HG02981 (cell line): ENCODE results near the gene SPOP.

Source experiments
- ATAC-seq: cut with Tn5 transposase; IDR thresholded peaks from one replicate; pipeline ENCODE4 v1.9.1; 2021; ENCODE audit warnings: mild to moderate bottlenecking, moderate library complexity; ENCODE audit not compliant: unreplicated experiment

Gene SPOP

GRCh38 chr17:49588726-49589576 is 88.9 kb downstream of the SPOP start:
- no peak for ATAC-seq

- no peak for ATAC-seq
Measured at GRCh38 chr17:49588312-49588711, 89.6 kb downstream of the SPOP start.

DNA sequence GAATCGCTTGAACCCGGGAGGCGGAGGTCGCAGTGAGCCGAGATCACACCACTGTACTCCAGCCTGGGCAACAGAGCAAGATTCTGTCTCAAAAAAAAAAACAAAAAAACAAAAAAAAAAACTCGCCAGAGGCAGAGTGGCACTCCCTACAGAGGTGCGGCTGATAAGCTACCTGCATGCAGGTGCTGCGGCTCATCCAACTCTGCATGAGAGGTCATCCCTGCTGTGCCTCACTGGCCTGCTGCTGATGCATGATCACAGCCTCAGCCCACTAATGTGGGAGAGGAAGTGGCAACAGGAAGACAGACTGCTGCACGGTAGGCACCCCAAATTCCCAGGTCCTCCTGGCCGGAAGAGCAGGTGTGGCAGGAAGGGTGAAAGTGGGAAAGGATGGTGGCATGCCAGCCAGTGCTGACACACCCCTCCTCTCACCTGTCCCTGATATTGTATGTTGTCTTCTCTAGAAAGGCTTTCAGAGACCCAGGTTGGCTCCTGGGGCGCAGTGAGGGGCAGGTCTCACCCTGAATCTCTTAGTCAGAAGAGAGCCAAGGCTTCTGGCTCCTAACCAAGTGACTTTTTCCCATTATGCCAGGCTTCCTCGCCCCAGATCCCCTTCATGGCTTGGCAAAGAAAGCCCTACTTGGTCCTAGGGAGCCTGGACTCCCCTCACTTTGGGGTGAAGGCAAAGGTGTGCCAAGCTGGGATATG is 90.4 kb downstream of the SPOP start:
- no peak for ATAC-seq

DNA sequence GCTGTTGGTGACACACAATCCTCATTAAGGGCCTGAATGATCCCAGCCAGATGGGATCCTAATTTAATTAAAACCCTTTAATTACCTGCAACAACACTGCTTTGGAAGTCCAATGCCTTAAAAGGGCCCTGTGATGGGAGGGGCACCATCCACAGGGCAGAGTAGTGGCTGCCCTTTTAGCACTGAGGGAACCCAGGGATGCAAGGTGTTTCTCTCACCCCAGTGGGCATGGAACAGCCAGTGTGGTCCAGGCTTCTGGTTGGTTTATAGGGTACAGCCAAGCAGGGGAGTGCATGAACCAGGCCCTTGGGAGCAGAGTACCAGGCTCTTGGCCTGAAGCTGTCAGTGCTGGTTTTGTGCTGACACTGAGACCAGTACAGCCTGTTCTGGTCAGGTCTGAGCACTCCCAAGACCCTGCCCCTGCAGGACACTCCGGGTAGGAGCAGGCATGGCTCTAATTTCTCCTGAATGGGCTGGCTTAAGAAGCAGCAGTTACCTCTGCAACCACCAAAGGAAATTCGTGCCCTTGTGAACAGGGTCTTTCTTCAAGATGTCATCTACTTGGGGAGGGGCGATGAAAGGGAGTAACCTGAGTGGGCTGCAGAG is 92.4 kb downstream of the SPOP start:
- no peak for ATAC-seq

DNA sequence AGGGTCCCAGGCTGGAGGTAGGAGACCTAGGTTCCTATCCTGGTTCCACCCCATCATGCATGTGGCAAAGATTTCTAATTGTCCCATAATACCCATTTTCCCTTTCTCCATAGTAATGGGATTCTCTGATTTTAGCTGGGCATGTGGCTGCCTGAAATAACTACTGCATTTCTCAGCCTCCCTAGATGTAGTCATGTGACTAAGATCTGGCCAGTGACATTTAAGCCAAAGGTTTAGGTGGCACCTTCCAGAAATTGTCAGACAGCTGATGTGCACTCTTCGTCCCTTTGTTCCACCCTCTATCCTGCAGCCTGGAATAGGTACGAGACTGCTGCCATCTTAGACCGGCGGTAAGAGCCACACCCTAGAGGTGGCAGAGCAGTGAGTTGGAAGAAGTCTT is 94.0 kb downstream of the SPOP start:
- ATAC-seq = no peak

- ATAC-seq = no peak
Measured at GRCh38 chr17:49583226-49583625, 94.7 kb downstream of the SPOP start.

DNA sequence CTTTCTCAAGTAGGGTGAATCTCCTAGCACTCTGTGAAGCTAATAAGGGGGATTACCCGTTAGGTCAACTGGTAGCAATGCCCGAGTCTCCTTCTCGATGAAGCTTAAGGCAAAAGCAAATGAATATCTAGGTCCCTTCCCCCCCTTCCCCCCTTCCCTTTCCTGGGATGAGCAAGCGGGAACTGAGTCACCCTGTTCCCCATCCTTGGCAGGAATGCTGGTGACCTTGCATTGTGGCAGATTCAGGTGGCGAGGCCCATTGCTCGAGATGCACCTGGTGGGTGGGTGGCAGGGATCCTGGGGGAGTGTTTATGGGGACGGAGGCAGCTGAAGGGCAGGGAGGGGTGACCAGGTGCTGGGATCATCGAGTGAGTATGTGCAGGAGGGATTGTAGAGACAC is 95.1 kb downstream of the SPOP start:
- ATAC-seq = no peak

DNA sequence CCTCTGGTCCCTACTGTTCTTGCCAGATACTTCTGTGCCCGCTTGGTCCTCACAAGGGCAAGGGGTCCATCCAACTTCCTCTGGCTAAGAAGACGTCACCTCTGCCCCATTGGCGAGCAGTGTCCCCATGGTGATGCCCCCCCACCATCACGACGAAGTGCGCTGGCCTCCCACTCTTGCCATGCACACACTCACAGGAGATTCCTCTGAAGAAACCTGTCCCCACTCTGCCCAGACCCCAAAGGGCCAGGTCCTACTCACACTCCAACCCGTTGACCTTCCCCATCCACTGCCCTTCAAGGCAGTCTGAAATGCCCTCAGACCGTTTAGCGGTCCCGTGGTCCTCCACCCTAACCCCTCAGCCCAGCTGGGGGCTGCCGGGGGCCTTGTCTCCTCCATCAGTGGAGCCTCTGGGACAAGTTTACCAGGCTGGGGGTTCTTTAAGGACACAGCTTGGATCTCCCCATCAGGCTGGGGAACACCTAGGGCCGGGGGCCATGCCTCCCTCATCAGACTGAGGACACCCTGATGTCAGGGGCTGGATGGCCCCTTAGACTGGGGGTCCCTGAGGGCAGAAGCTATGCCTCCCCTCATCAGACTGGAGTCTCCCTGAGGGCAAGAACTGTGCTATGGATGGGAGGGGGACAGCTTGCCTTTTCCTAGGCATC is 95.7 kb downstream of the SPOP start:
- ATAC-seq = no peak

DNA sequence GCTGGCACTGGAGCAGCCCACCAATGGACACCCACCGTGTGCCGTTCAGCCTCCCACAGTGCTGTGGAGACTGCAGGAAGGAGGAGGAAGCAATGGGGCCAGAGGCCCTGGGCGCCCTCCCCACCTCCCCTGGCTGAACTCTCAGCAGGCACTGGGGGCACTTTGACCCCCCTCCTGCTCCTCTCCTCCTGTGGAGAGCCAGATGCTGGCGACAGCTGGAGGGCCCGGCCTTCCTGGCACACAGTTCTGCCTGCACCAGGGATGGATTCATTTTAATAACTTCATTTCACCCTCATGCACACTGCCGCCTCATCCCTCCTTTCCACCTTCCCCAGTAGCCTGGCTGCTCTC is 96.3 kb downstream of the SPOP start:
- ATAC-seq = no peak

DNA sequence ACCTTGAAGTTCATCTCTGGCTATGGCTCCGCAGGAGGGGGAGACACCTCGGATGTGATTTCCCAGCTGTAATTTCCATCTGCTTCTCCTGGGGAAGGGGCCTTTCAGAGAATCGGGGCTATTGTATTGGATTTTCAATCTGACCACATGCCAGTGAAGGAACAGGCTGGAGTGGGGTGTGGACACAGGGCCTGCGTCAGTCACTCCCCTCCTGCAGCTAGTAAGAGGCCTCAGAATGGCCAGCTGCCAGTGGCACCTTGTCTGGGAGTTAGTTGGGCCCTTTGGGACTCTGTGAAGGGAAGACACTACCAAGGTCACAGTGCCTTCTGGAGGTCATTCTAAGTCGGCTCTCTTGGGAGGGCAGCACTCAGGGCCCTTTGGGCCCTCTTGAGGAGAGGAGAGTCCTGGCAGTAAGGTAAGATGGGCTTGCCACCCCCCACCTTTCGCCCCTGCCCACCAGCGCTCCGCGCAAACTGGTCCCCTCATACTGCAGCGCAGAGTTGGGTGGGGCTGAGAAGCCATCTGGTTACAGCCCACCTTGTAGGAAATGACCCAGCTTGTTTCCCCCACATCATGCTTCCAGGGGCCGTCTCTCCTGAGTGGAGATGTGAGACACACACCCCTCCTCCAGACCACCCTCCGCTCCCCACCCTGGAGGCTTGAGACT is 96.8 kb downstream of the SPOP start:
- ATAC-seq = no peak

DNA sequence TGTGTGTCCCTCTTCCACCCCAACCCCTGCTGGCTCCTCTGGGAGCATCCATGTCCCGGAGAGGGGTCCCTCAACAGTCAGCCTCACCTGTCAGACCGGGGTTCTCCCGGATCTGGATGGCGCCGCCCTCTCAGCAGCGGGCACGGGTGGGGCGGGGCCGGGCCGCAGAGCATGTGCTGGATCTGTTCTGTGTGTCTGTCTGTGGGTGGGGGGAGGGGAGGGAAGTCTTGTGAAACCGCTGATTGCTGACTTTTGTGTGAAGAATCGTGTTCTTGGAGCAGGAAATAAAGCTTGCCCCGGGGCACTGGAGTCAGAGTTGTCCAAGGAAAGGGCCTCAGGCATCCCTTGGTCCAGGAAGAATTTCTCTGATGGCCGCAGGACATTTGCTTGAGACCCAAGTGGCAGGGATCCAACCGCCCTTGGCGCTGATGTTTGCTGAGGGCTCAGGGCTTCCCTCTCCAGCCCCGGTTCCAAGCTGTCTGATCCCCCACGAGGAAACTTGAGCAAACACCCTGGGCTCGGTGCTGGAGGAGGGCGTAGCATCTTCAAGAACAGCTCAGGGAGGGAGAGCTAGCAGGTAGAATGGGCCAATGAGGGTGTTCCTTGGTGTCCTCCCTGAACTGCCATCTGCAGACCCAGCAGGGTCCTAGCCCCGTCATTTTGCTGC is 97.7 kb downstream of the SPOP start:
- no peak for ATAC-seq

DNA sequence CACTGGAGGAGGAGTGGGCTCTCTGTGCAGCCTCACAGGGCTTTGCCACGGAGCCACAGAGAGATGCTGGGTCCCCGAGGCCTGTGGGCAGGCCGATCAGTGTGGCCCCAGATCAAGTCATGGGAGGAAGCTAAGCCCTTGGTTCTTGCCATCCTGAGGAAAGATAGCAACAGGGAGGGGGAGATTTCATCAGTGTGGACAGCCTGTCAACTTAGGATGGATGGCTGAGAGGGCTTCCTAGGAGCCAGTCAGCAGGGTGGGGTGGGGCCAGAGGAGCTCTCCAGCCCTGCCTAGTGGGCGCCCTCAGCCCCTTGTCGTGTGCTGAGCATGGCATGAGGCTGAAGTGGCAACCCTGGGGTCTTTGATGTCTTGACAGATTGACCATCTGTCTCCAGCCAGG is 98.4 kb downstream of the SPOP start:
- ATAC-seq = no peak

DNA sequence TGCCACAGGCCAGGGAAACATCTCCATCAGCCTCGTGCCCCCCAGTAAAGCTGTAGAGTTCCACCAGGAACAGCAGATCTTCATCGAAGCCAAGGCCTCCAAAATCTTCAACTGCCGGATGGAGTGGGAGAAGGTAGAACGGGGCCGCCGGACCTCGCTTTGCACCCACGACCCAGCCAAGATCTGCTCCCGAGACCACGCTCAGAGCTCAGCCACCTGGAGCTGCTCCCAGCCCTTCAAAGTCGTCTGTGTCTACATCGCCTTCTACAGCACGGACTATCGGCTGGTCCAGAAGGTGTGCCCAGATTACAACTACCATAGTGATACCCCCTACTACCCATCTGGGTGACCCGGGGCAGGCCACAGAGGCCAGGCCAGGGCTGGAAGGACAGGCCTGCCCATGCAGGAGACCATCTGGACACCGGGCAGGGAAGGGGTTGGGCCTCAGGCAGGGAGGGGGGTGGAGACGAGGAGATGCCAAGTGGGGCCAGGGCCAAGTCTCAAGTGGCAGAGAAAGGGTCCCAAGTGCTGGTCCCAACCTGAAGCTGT is 98.9 kb downstream of the SPOP start:
- ATAC-seq = no peak

DNA sequence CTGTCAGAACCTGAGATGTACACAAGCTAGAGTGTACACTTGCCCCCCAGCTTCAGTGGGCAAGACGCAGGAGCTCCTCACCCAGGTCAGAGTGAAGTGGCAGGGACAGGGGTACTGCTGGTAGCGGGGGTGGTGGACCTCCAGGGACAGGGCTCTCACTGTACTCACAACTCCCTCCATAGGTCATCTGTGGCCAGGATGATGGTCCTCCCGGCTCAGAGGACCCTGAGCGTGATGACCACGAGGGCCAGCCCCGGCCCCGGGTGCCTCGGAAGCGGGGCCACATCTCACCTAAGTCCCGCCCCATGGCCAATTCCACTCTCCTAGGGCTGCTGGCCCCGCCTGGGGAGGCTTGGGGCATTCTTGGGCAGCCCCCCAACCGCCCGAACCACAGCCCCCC is 99.5 kb downstream of the SPOP start:
- ATAC-seq = no peak

DNA sequence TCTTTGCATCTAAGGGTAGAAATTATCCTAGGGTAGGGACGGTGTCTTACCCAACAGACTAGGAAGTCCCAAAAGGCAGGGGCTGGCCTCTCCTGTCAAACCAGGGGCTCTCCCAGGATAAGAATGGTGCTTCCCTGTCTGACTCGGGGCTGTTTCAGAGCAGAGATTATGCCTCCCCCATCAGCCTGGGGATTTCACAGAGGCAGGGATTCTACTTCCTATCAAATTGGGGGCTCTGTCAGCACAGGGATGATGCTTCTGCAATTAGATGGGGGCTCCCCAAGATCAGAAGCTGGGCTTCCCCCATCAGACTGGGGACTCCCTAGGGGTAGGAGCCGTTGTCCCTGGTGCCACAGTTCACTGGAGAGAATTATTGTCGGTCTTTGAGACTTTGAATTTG is 99.9 kb downstream of the SPOP start:
- no peak for ATAC-seq

DNA sequence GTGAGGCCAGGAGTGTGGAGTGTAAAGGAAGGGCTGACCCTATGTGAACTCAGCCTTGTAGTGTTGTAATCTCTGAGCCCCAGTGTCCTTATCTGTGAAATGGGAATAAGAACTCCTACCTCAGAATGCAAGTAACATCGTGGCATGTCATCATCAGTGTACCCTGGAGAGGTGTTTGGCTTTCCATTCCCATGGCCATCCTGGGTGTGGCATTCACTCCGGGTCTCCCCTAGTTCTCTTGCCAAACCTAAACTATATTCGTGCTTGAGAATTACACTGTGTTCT is 100.3 kb downstream of the SPOP start:
- ATAC-seq = no peak

- no peak for ATAC-seq
Measured at GRCh38 chr17:49576917-49577649, 100.8 kb downstream of the SPOP start.

DNA sequence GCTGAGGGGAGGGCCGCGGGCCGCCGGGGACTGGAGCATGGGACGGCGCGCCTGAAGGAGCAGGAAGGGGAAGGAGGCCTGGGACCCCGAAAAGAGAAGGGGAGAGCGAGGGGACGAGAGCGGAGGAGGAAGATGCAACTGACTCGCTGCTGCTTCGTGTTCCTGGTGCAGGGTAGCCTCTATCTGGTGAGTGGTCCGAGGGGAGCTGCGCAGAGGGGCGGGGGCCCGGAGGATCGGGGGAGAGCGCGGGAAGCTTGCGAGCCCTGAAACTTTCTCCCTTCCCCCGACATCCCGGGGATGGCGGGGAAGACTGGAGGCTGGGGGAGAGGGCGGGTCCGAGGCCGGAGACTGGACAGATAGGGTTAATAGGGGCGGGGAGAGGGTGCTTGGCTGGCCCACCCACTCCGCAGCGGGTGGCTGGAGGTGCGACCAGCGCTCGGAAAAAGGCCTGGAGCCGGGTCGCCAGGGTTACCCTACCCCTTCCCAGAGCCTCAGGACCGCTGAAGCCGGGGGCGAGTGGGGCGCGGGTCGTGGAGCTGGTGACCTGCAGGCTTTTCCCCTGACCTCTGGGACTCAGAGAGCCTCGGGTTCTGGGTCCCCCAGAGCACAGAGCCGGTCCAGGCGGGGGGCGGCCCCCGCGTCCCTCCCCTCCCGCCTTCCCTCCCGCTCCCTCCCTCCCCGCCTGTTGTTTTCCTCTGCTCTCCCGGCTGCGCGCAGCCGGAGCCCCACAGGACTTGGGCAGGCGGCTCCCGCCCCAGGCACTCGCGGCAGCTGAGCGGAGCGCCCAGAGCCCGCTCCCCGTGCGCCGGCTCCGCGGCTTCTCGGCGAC is 101.6 kb downstream of the SPOP start:
- no peak for ATAC-seq

GRCh38 chr17:49575679-49576087 is 102.2 kb downstream of the SPOP start, which contains the start of gene NXPH3:
Gene NXPH3, plus strand, starts transcription at chr17:49575871. Its CDS starts 349 bp downstream, at chr17:49576220.
- peak; percentile 41 for ATAC-seq
